ENCODE results near the gene HNRNPA0.

HNRNPA0 gene

GRCh38 chr5:137753691-137754187 lies 424 bp downstream of the HNRNPA0 start:
- H3K27ac ChIP-seq (ENCODE audit: low read depth, low read length): peak overlapping the region; percentile 84
- peak overlapping the region; percentile 97 for H3K9ac ChIP-seq (ENCODE audit: low read length)
- H3K9me2 ChIP-seq (replicated peaks; ENCODE audit: insufficient read depth, low read length): no peaks in the 10 kb centered on the region
- TF ChIP-seq EZH2phosphoT487 (conservative IDR thresholded peaks at IDR 0.05; ENCODE audit: low read length) (no peak), CTCF (IDR thresholded peaks at IDR 0.05; ENCODE audit: insufficient read depth, low read length, poor library complexity, severe bottlenecking) (no peak)
- H3K9me3 ChIP-seq (ENCODE audit: insufficient read depth, low read length): no peaks in the 10 kb centered on the region
- peak overlapping the region; percentile 18 for H2AFZ ChIP-seq (ENCODE audit: low read depth, low read length, severe bottlenecking)
- peaks cover 38% of the 10 kb centered on the region for H3K79me2 ChIP-seq (ENCODE audit: insufficient read depth, low read length)
- no peaks in the 10 kb centered on the region for H3K27me3 ChIP-seq (ENCODE audit: low read length)
- H3K36me3 ChIP-seq (ENCODE audit: low read length): peaks cover 26% of the 10 kb centered on the region
- peak overlapping the region; percentile 88 for H3K4me3 ChIP-seq (ENCODE audit: insufficient read depth, low read length, poor library complexity, severe bottlenecking)
- H4K20me1 ChIP-seq (ENCODE audit: low read depth, low read length): peaks cover 41% of the 10 kb centered on the region
- H3K4me2 ChIP-seq (ENCODE audit: low read depth, low read length, poor library complexity, severe bottlenecking): peak overlapping the region; percentile 96
- peaks cover 19% of the 10 kb centered on the region for H3F3A ChIP-seq (ENCODE audit: insufficient read depth)

GRCh38 chr5:137752905-137753690 lies 1.1 kb downstream of the HNRNPA0 start:
- no peaks in the 10 kb centered on the region for H3K9me2 ChIP-seq (replicated peaks; ENCODE audit: insufficient read depth, low read length)
- H4K20me1 ChIP-seq (ENCODE audit: low read depth, low read length): peaks cover 46% of the 10 kb centered on the region
- H3K79me2 ChIP-seq (ENCODE audit: insufficient read depth, low read length): peaks cover 38% of the 10 kb centered on the region
- H3K4me3 ChIP-seq (ENCODE audit: insufficient read depth, low read length, poor library complexity, severe bottlenecking): peak overlapping the region; percentile 88
- no peaks in the 10 kb centered on the region for H3K9me3 ChIP-seq (ENCODE audit: insufficient read depth, low read length)
- peak overlapping the region; percentile 96 for H3K4me2 ChIP-seq (ENCODE audit: low read depth, low read length, poor library complexity, severe bottlenecking)
- H3K36me3 ChIP-seq (ENCODE audit: low read length): peaks cover 26% of the 10 kb centered on the region
- peak overlapping the region; percentile 97 for H3K9ac ChIP-seq (ENCODE audit: low read length)
- H3K27ac ChIP-seq (ENCODE audit: low read depth, low read length): peak overlapping the region; percentile 84
- H2AFZ ChIP-seq (ENCODE audit: low read depth, low read length, severe bottlenecking): no peak overlapping the region
- no peak for TF ChIP-seq EZH2phosphoT487 (conservative IDR thresholded peaks at IDR 0.05; ENCODE audit: low read length)
- TF ChIP-seq CTCF (IDR thresholded peaks at IDR 0.05; ENCODE audit: insufficient read depth, low read length, poor library complexity, severe bottlenecking): no peak
- H3F3A ChIP-seq (ENCODE audit: insufficient read depth): peaks cover 25% of the 10 kb centered on the region
- H3K27me3 ChIP-seq (ENCODE audit: low read length): no peaks in the 10 kb centered on the region

GRCh38 chr5:137751869-137752491 lies 2.2 kb downstream of the HNRNPA0 start:
- no peak overlapping the region for H3K27ac ChIP-seq (ENCODE audit: low read depth, low read length)
- TF ChIP-seq CTCF (IDR thresholded peaks at IDR 0.05; ENCODE audit: insufficient read depth, low read length, poor library complexity, severe bottlenecking) (peak; percentile 90), EZH2phosphoT487 (conservative IDR thresholded peaks at IDR 0.05; ENCODE audit: low read length) (no peak)
- H3K27me3 ChIP-seq (ENCODE audit: low read length): no peaks in the 10 kb centered on the region
- H3F3A ChIP-seq (ENCODE audit: insufficient read depth): peaks cover 27% of the 10 kb centered on the region
- H3K36me3 ChIP-seq (ENCODE audit: low read length): peaks cover 26% of the 10 kb centered on the region
- peak overlapping the region; percentile 97 for H3K9ac ChIP-seq (ENCODE audit: low read length)
- peaks cover 46% of the 10 kb centered on the region for H4K20me1 ChIP-seq (ENCODE audit: low read depth, low read length)
- H2AFZ ChIP-seq (ENCODE audit: low read depth, low read length, severe bottlenecking): no peak overlapping the region
- H3K79me2 ChIP-seq (ENCODE audit: insufficient read depth, low read length): peaks cover 38% of the 10 kb centered on the region
- H3K9me2 ChIP-seq (replicated peaks; ENCODE audit: insufficient read depth, low read length): no peaks in the 10 kb centered on the region
- no peaks in the 10 kb centered on the region for H3K9me3 ChIP-seq (ENCODE audit: insufficient read depth, low read length)
- peak overlapping the region; percentile 96 for H3K4me2 ChIP-seq (ENCODE audit: low read depth, low read length, poor library complexity, severe bottlenecking)
- H3K4me3 ChIP-seq (ENCODE audit: insufficient read depth, low read length, poor library complexity, severe bottlenecking): peak overlapping the region; percentile 88
